Measurements from ENCODE around the gene LEKR1. TPM values are rescaled to one million over a fixed set of nuclear protein-coding genes. Genes with fewer than 3 reads are reported as not detected.

LEKR1 gene
- total RNA-seq, 2 donors from 2014 or later = 0.75 to 2.8 TPM

DNA sequence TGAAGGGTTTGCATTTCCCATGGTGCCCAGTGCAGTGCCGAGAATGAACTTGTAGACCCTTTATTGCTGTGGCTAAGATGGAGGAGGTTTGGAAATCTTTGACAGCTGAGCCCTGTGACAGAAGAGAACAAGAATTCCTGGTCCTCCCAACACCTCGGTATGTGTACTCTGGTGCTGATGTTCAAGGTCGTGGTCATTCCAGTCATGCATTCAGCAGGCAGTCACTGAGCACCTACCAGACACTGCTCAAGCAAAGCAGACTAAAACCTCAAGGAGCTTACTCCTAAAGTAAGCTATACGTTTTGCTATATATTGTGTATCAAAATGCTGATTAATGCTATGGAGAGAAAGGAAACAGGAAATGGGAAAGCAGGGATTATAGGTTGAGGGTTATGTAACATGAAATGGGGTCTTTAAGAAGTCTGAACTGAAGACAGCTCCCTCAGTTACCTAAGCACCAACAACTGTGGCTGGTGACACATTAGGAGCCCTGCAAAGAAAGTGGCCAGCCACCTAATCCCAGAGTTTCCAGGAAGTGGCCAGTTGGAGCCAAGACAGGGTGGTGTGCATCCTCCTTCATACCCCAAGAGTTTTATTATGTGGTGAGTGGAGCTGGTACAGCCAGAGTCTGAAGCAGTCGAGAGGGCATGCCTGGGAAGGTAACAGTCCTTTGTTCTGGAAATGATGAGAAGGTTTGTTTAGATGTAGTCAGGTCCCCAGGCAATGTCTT is 268.8 kb downstream of the LEKR1 start:
- H3K4me3 Mint-ChIP-seq = peak overlapping the region; percentile 59
- peaks cover 28% of the 10 kb centered on the region for H3K4me1 Mint-ChIP-seq
- DNase-seq (no peak), ATAC-seq (no peak)
- peaks cover 3% of the 10 kb centered on the region for H3K36me3 Mint-ChIP-seq (ENCODE audit: low read depth)
- H3K9me3 ChIP-seq (ENCODE audit: control insufficient read depth, low read length, poor library complexity, severe bottlenecking) = no peaks in the 10 kb centered on the region
- H3K27me3 Mint-ChIP-seq = peaks cover 11% of the 10 kb centered on the region
- H3K27ac Mint-ChIP-seq = peak overlapping the region; percentile 51

Other genes with a start within 250 kb of the LEKR1 start
- gene TIPARP, start 151.8 kb upstream of the LEKR1 start, total RNA-seq = 100 to 1,000 TPM; 126 to 180 TPM